Smooth muscle cell (in vitro differentiated cells): ENCODE measurements around the gene STOML3. TPM values are rescaled to one million over a fixed set of nuclear protein-coding genes. Genes with fewer than 3 reads are reported as not detected.

ENCODE experiments used
- DNase-seq: peaks from one replicate; lab custom pipeline; 2025; ENCODE audit not compliant: unreplicated experiment; lab: John Stamatoyannopoulos, UW
- H2AFZ ChIP-seq: fragments of 200-600 bp; sonication (generic); 2 replicates; pipeline ENCODE4 v1.6.0; 2016; ENCODE audit warnings: antibody characterized with exemption, low read depth, mild to moderate bottlenecking
- H3F3A ChIP-seq: fragments of 200-600 bp; sonication (generic); 2 replicates; pipeline ENCODE4 v1.6.0; 2017; ENCODE audit warnings: antibody characterized with exemption, low read depth
- H3K27ac ChIP-seq: fragments of 200-600 bp; sonication (generic); 2 replicates; pipeline ENCODE4 v1.5.1; 2016; ENCODE audit warnings: low read depth, mild to moderate bottlenecking
- H3K27me3 ChIP-seq: fragments of 200-600 bp; sonication (generic); 2 replicates; pipeline ENCODE4 v1.6.1; 2016; ENCODE audit warnings: low read depth, mild to moderate bottlenecking
- H3K36me3 ChIP-seq: fragments of 200-600 bp; sonication (generic); 2 replicates; pipeline ENCODE4 v1.5.1; 2016; ENCODE audit warnings: low read depth
- H3K4me1 ChIP-seq: fragments of 200-600 bp; sonication (generic); 2 replicates; pipeline ENCODE4 v1.5.1; 2016; ENCODE audit warnings: low read depth
- H3K4me2 ChIP-seq: fragments of 200-600 bp; sonication (generic); 2 replicates; pipeline ENCODE4 v1.6.0; 2016; ENCODE audit warnings: mild to moderate bottlenecking
- H3K4me3 ChIP-seq: fragments of 200-600 bp; sonication (generic); 2 replicates; pipeline ENCODE4 v1.5.1; 2016; ENCODE audit warnings: mild to moderate bottlenecking
- H3K79me2 ChIP-seq: fragments of 200-600 bp; sonication (generic); 2 replicates; pipeline ENCODE4 v1.6.0; 2016; ENCODE audit warnings: low read depth, mild to moderate bottlenecking
- H3K9ac ChIP-seq: fragments of 200-600 bp; sonication (generic); 2 replicates; pipeline ENCODE4 v1.6.0; 2016; ENCODE audit warnings: low read depth
- H3K9me3 ChIP-seq: fragments of 200-600 bp; sonication (generic); replicated peaks from 2 replicates; pipeline ENCODE4 v1.5.1; 2016; ENCODE audit warnings: low read depth
- H4K20me1 ChIP-seq: fragments of 200-600 bp; sonication (generic); 2 replicates; pipeline ENCODE4 v1.6.0; 2016; ENCODE audit warnings: low read depth
- CTCF ChIP-seq: fragments of 200-600 bp; sonication (generic); IDR thresholded peaks from 2 replicates; pipeline ENCODE4 v1.5.1; 2017; ENCODE audit warnings: borderline replicate concordance, mild to moderate bottlenecking, antibody characterized with exemption; ENCODE audit not compliant: insufficient read depth, poor library complexity, severe bottlenecking
- WGBS: methylation state at CpG from one replicate; pipeline ENCODE4 v1.1.7; 2016; ENCODE audit warnings: low lambda C conversion rate; 5-methylcytosine and 5-hydroxymethylcytosine counted together
- polyA plus RNA-seq: library from polyadenylated mRNA; unstranded; fragments of >200 nt; fragmentation: Nextera tagmentation; extraction: Ambion mirVana; gene quantifications from 2 replicates; pipeline ENCODE4 v1.2.1, GENCODE V29; 2016
- total RNA-seq: library from RNA; depleted of rRNA; stranded (reverse); fragments of >200 nt; gene quantifications from 2 replicates; pipeline ENCODE4 v1.2.3, GENCODE V29; 2014

The STOML3 gene
- total and polyA plus RNA-seq, 2 experiments from 2014 or later, result not detected

DNA sequence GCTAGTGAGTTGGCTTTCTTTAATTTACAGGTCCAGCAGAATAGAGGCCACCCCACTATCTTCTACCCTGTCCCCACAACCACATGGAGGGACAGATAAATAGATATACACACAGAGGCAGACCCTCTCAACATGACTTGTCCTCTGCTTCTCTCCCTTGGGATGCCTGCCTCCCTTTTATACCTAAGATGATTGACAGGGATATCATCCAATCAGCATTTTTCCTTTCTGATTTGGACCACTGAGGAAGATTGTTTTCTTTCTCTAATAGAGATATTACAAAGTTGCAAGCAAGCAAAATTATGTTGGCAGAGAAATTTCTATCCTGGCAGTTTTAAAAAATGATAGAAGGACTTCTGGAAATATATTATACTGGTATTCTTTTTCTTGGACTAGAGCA lies 35.8 kb downstream of the STOML3 start:
- Histone ChIP-seq H4K20me1 (no peaks in the 10 kb centered on the region), H3K27me3 (no peaks in the 10 kb centered on the region), H3K9me3 (no peaks in the 10 kb centered on the region), H3K27ac (no peak overlapping the region), H3K4me1 (no peaks in the 10 kb centered on the region), H3K79me2 (no peaks in the 10 kb centered on the region), H3F3A (no peaks in the 10 kb centered on the region), H3K36me3 (no peaks in the 10 kb centered on the region), H3K4me3 (no peak overlapping the region), H2AFZ (no peak overlapping the region), H3K9ac (no peak overlapping the region), H3K4me2 (no peak overlapping the region)
- TF ChIP-seq CTCF, result no peak
- no peak for DNase-seq

DNA sequence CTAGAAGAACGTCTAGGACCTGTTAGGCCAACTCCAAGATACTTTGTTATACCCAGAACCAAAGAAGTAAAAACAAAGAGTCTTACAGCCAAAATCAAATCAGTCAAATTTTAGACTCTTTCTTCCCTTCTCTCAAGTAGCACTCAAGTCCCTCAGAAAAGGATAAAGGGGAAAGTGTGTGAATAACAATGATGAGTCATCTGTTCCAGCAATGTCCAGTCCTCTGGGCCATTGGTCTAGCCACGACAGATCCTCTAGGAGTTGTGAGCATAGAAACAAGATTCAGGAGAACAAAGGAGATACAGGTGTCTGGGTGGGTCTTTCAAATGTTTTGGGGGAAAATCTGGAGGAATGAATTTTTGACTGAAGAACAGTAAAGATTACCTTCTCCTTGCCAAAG lies 36.3 kb downstream of the STOML3 start:
- Histone ChIP-seq H3K9me3 (no peaks in the 10 kb centered on the region), H3K36me3 (no peaks in the 10 kb centered on the region), H2AFZ (no peak overlapping the region), H4K20me1 (no peaks in the 10 kb centered on the region), H3K79me2 (no peaks in the 10 kb centered on the region), H3K4me2 (no peak overlapping the region), H3K27ac (no peak overlapping the region), H3K4me1 (no peaks in the 10 kb centered on the region), H3K27me3 (no peaks in the 10 kb centered on the region), H3K9ac (no peak overlapping the region), H3F3A (no peaks in the 10 kb centered on the region), H3K4me3 (no peak overlapping the region)
- DNase-seq, result no peak
- no peak for TF ChIP-seq CTCF
- 54% methylated on average over 2 of the region's 2 CpGs for WGBS

DNA sequence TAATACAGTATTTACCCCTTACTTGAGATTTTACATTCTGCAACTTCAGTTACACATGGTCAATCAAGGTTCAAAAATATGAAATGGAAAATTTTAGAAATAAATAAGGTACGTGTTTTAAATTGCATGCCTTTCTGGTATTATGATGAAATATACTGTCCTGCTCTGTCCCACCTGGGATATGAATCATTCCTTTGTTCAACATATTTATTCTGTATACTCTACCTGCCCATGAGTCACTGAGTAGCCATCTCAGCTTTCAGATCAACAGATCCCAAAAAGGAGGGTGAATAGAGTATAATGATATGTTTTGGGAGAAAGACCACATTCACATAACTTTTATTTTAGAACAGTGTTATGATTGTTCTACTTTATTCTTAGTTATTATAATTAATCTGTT lies 37.8 kb downstream of the STOML3 start:
- Histone ChIP-seq H3K27me3 (no peaks in the 10 kb centered on the region), H3F3A (no peaks in the 10 kb centered on the region), H3K9ac (no peak overlapping the region), H3K9me3 (no peaks in the 10 kb centered on the region), H3K4me3 (no peak overlapping the region), H3K27ac (no peak overlapping the region), H4K20me1 (no peaks in the 10 kb centered on the region), H2AFZ (no peak overlapping the region), H3K4me2 (no peak overlapping the region), H3K36me3 (no peaks in the 10 kb centered on the region), H3K79me2 (no peaks in the 10 kb centered on the region), H3K4me1 (no peaks in the 10 kb centered on the region)
- DNase-seq, result no peak
- 71% methylated on average over 1 of the region's 1 CpG for WGBS
- TF ChIP-seq CTCF, result no peak

- H3K36me3 ChIP-seq, result no peaks in the 10 kb centered on the region
- H3F3A ChIP-seq, result no peaks in the 10 kb centered on the region
- TF ChIP-seq CTCF, result no peak
- H3K27ac ChIP-seq, result no peak overlapping the region
- no peak overlapping the region for H3K4me2 ChIP-seq
- H3K9me3 ChIP-seq, result no peaks in the 10 kb centered on the region
- H3K4me1 ChIP-seq, result no peaks in the 10 kb centered on the region
- 69% methylated on average over 9 of the region's 9 CpGs for WGBS
- no peak overlapping the region for H2AFZ ChIP-seq
- H3K4me3 ChIP-seq, result no peak overlapping the region
- H4K20me1 ChIP-seq, result no peaks in the 10 kb centered on the region
- DNase-seq, result no peak
- H3K79me2 ChIP-seq, result no peaks in the 10 kb centered on the region
- no peak overlapping the region for H3K9ac ChIP-seq
- H3K27me3 ChIP-seq, result no peaks in the 10 kb centered on the region
Observed at GRCh38 chr13:38951525-38952313, 38.9 kb downstream of the STOML3 start.
